HCT116 (cell line): ENCODE results near the gene RFX3. TPM values are rescaled to one million over a fixed set of nuclear protein-coding genes. Genes with fewer than 3 reads are reported as not detected.

ENCODE experiments used
- ATAC-seq: fragments of 200-7000 bp; cut with Tn5 transposase; 2 replicates; pipeline ENCODE4 v1.9.1; 2020; ENCODE audit warnings: mild to moderate bottlenecking, moderate library complexity
- BruUV-seq: library from RNA; stranded (reverse); fragments of 400-500 nt; replicated peaks from 2 replicates; lab custom pipeline; 2021; lab: Mats Ljungman, UMichigan
- CTCF ChIA-PET: fragments of 300-600 bp; sonication (Branson Sonifier 250); formaldehyde crosslinking; loops from one replicate; lab custom pipeline; 2021; ENCODE audit warnings: antibody characterized with exemption; lab: Charles Lee
- POLR2A ChIA-PET: fragments of 300-600, 350-600 bp; sonication (Branson Sonifier 250); formaldehyde crosslinking; loops from one replicate; lab custom pipeline; 2021; ENCODE audit warnings: antibody characterized with exemption; lab: Charles Lee
- RAD21 ChIA-PET, 2 experiments: fragments of 300-600 bp; sonication (Branson Sonifier 250); formaldehyde crosslinking; loops; one replicate each; lab custom pipeline; 2023; ENCODE audit warnings: low total read pairs in 2 of 2; ENCODE audit not compliant: uncharacterized antibody in 2 of 2, unreplicated experiment in 2 of 2, low non-redundant PET in 1 of 2; lab: Charles Lee
- DNase-seq: peaks from one replicate; pipeline ENCODE4 v3.0.0-alpha.2; 2010; ENCODE audit warnings: low read depth, low spot score
- H2AFZ ChIP-seq: fragments of 200-600 bp; shearing (Covaris generic), sonication (generic); 2 replicates; pipeline ENCODE4 v1.6.1; 2017; ENCODE audit warnings: low read depth, mixed run types, mixed read lengths, antibody characterized with exemption, low read length; ENCODE audit not compliant: poor library complexity, severe bottlenecking
- H3K27ac ChIP-seq: 2 replicates; pipeline ENCODE4 v1.5.1; 2012; ENCODE audit warnings: low read depth, low read length
- H3K27me3 ChIP-seq: fragments of 200-600 bp; sonication (generic); 2 replicates; pipeline ENCODE4 v1.6.1; 2016; ENCODE audit warnings: mixed run types, low read length, mixed read lengths; ENCODE audit not compliant: insufficient read depth
- H3K36me3 ChIP-seq, 2 experiments: fragments of 200-500 bp in 1 of 2; fragments of 200-600 bp in 1 of 2; sonication (Bioruptor generic) in 1 of 2; sonication (generic) in 1 of 2; 2 replicates each; pipeline versions ENCODE4 v1.5.1 to v1.6.1; 2014 to 2016; ENCODE audit warnings: low read length in 2 of 2, inconsistent platforms in 1 of 2, mixed read lengths in 1 of 2, mixed run types in 1 of 2; ENCODE audit not compliant: insufficient read depth in 2 of 2, control insufficient read depth in 1 of 2
- H3K4me1 ChIP-seq, 2 experiments: fragments of 200-600 bp in 1 of 2; sonication (generic) in 1 of 2; 2 replicates each; pipeline versions ENCODE4 v1.5.1 to v1.6.1; 2012 to 2017; ENCODE audit warnings: low read length in 2 of 2, inconsistent platforms in 1 of 2, mild to moderate bottlenecking in 1 of 2, mixed read lengths in 1 of 2, mixed run types in 1 of 2, moderate library complexity in 1 of 2; ENCODE audit not compliant: insufficient read depth in 2 of 2, control insufficient read depth in 1 of 2
- H3K4me2 ChIP-seq: fragments of 200-600 bp; sonication (generic); 2 replicates; pipeline ENCODE4 v1.6.1; 2017; ENCODE audit warnings: mixed run types, low read length, mixed read lengths
- H3K4me3 ChIP-seq, 2 experiments: fragments of 200-600 bp in 1 of 2; sonication (generic) in 1 of 2; replicated peaks in 1 of 2; 2 replicates each; pipeline ENCODE4 v1.5.1; 2011 to 2016; ENCODE audit warnings: low read length in 2 of 2, control low read depth in 1 of 2, low read depth in 1 of 2, mild to moderate bottlenecking in 1 of 2, mixed read lengths in 1 of 2, mixed run types in 1 of 2
- H3K79me2 ChIP-seq: fragments of 200-600 bp; sonication (generic); 2 replicates; pipeline ENCODE4 v1.6.1; 2017; ENCODE audit warnings: mild to moderate bottlenecking, mixed run types, low read length, moderate library complexity, mixed read lengths; ENCODE audit not compliant: insufficient read depth
- H3K9ac ChIP-seq: fragments of 200-600 bp; sonication (generic); 2 replicates; pipeline ENCODE4 v1.6.1; 2016; ENCODE audit warnings: low read length, mixed read lengths
- H3K9me2 ChIP-seq: fragments of 200-600 bp; sonication (generic), shearing (Covaris generic); 2 replicates; pipeline ENCODE4 v1.6.1; 2017; ENCODE audit warnings: mixed run types, mild to moderate bottlenecking, moderate library complexity; ENCODE audit not compliant: insufficient read depth
- H3K9me3 ChIP-seq, 2 experiments: fragments of 200-500 bp in 1 of 2; fragments of 200-600 bp in 1 of 2; sonication (Bioruptor generic) in 1 of 2; sonication (generic) in 1 of 2; 2 replicates each; pipeline ENCODE4 v1.6.1; 2014 to 2017; ENCODE audit warnings: low read length in 2 of 2, mixed read lengths in 2 of 2, inconsistent platforms in 1 of 2, low read depth in 1 of 2, mild to moderate bottlenecking in 1 of 2, mixed run types in 1 of 2, moderate library complexity in 1 of 2; ENCODE audit not compliant: control insufficient read depth in 1 of 2, insufficient read depth in 1 of 2
- H4K20me1 ChIP-seq: fragments of 200-600 bp; sonication (generic), shearing (Covaris generic); 2 replicates; pipeline ENCODE4 v1.6.1; 2017; ENCODE audit warnings: mixed run types, mild to moderate bottlenecking, moderate library complexity; ENCODE audit not compliant: insufficient read depth
- CBX3 ChIP-seq: IDR thresholded peaks from 2 replicates; pipeline ENCODE4 v1.6.1; 2012; ENCODE audit warnings: low read depth
- CEBPB ChIP-seq: IDR thresholded peaks from 2 replicates; pipeline ENCODE4 v1.6.1; 2012; ENCODE audit warnings: low read depth
- EGR1 ChIP-seq: IDR thresholded peaks from 2 replicates; pipeline ENCODE4 v1.6.1; 2012; ENCODE audit warnings: low read depth
- EZH2 ChIP-seq: fragments of 200-600 bp; sonication (generic); IDR thresholded peaks from 2 replicates; pipeline ENCODE4 v1.6.1; 2017; ENCODE audit warnings: antibody characterized with exemption, mixed run types
- EZH2phosphoT487 ChIP-seq: fragments of 200-600 bp; IDR thresholded peaks from 2 replicates; pipeline ENCODE4 v1.6.1; 2018; ENCODE audit warnings: antibody characterized with exemption, borderline replicate concordance
- FOSL1 ChIP-seq: IDR thresholded peaks from 2 replicates; pipeline ENCODE4 v1.6.1; 2012; ENCODE audit warnings: low read depth
- JUND ChIP-seq: IDR thresholded peaks from 2 replicates; pipeline ENCODE4 v1.6.1; 2012
- POLR2AphosphoS5 ChIP-seq: IDR thresholded peaks from 2 replicates; pipeline ENCODE4 v1.6.1; 2011; ENCODE audit warnings: mild to moderate bottlenecking, low read depth, low read length, moderate library complexity
- RAD21 ChIP-seq: IDR thresholded peaks from 2 replicates; pipeline ENCODE4 v1.6.1; 2012; ENCODE audit warnings: low read depth, mild to moderate bottlenecking
- SIN3A ChIP-seq: IDR thresholded peaks from 2 replicates; pipeline ENCODE4 v1.6.1; 2012; ENCODE audit warnings: low read depth
- SP1 ChIP-seq: IDR thresholded peaks from 2 replicates; pipeline ENCODE4 v1.6.1; 2012; ENCODE audit warnings: low read depth
- SRF ChIP-seq: IDR thresholded peaks from 2 replicates; pipeline ENCODE4 v1.6.1; 2012; ENCODE audit warnings: low read depth
- TCF7L2 ChIP-seq: IDR thresholded peaks from 2 replicates; pipeline ENCODE4 v1.7.0; 2011; ENCODE audit warnings: borderline replicate concordance, inconsistent platforms; ENCODE audit not compliant: insufficient read depth, insufficient read length; ENCODE audit errors: extremely low read depth
- YY1 ChIP-seq: IDR thresholded peaks from 2 replicates; pipeline ENCODE4 v1.6.1; 2011; ENCODE audit warnings: low read length, low read depth, moderate library complexity, mild to moderate bottlenecking; ENCODE audit not compliant: insufficient replicate concordance; ENCODE audit errors: extremely low read depth
- ZFX ChIP-seq: fragments of 450-650 bp; IDR thresholded peaks from 2 replicates; pipeline ENCODE4 v1.6.1; 2017
- ZNF274 ChIP-seq: fragments of 200-500 bp; sonication (Bioruptor generic); IDR thresholded peaks from 2 replicates; pipeline ENCODE4 v1.6.1; 2014; ENCODE audit warnings: mild to moderate bottlenecking, low read depth, low read length, inconsistent platforms
- intact Hi-C: fragments of 100-400 bp; cut with micrococcal nuclease; formaldehyde crosslinking; loops from 2 replicates; pipeline ENCODE4 v1.10.0; 2022
- total RNA-seq: library from RNA; stranded (reverse); gene quantifications from one replicate; pipeline ENCODE4 v1.2.1, GENCODE V29; 2021; ENCODE audit not compliant: unreplicated experiment
- TF ChIP-seq, protein P1 (sequence below): IDR thresholded peaks from 2 replicates; pipeline ENCODE4 v1.6.1; 2012
- TF ChIP-seq, protein P2 (sequence below): IDR thresholded peaks from 2 replicates; pipeline ENCODE4 v1.6.1; 2012
- TF ChIP-seq, protein P3 (sequence below), 3 experiments: fragments of 200-600 bp in 1 of 3; sonication (generic) in 1 of 3; IDR thresholded peaks in 2 of 3; conservative IDR thresholded peaks in 1 of 3; 2 replicates each; pipeline ENCODE4 v1.5.1; 2012 to 2017; ENCODE audit warnings: low read depth in 2 of 3, low read length in 2 of 3, antibody characterized with exemption in 1 of 3, borderline replicate concordance in 1 of 3, control low read depth in 1 of 3, mild to moderate bottlenecking in 1 of 3, mixed read lengths in 1 of 3, mixed run types in 1 of 3, moderate library complexity in 1 of 3; ENCODE audit not compliant: insufficient read depth in 1 of 3

Gene RFX3
- total RNA-seq, 1 experiment from 2014 or later: 11.8 TPM

DNA sequence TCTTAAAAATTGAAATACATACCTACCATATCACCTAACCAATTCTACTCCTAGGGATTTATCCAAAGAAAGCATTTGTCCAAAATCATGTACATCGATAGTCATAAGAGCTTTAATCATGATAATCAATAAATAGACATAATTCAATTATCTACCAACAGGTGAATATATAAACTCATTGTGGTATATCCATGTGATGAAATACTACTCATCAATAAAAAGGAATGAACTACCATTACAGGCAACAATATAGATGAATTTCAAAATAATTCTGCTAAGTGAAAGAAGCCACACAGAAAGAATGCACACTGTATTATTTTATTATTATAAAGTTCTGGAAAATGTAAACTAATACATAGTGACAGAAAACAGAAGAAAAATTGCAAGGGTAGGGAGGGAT is 81.8 kb downstream of the RFX3 start:
- DNase-seq (no peak), ATAC-seq (no peak)
- Histone ChIP-seq H3K9me2 (no peaks in the 10 kb centered on the region), H3K27ac (no peak overlapping the region), H3K79me2 (no peaks in the 10 kb centered on the region), H3K27me3 (no peaks in the 10 kb centered on the region), H3K4me1 (no peaks in the 10 kb centered on the region), H3K4me2 (no peak overlapping the region), H3K9me3 (no peaks in the 10 kb centered on the region), H3K36me3 (no peaks in the 10 kb centered on the region), H4K20me1 (0 out of 2 replicates have a peak, but pooled peaks cover 6% of the 10 kb centered on the region), H2AFZ (no peak overlapping the region), H3K9ac (no peak overlapping the region), H3K4me3 (no peak overlapping the region)
- no peak for TF ChIP-seq FOSL1
- TF ChIP-seq YY1: no peak
- TF ChIP-seq, protein P1, sequence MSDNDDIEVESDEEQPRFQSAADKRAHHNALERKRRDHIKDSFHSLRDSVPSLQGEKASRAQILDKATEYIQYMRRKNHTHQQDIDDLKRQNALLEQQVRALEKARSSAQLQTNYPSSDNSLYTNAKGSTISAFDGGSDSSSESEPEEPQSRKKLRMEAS: no peak
- TF ChIP-seq POLR2AphosphoS5: no peak
- TF ChIP-seq SIN3A: no peak
- no peak for TF ChIP-seq EZH2
- TF ChIP-seq JUND: no peak
- TF ChIP-seq, protein P2, sequence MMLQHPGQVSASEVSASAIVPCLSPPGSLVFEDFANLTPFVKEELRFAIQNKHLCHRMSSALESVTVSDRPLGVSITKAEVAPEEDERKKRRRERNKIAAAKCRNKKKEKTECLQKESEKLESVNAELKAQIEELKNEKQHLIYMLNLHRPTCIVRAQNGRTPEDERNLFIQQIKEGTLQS: no peak
- TF ChIP-seq CEBPB: no peak
- RAD21 ChIA-PET: no interaction called here
- intact Hi-C loops: loop anchor here (5.0 kb wide), 1 partner anchor 572 kb away; no protein-coding TSS in a partner anchor
- CTCF ChIA-PET: interaction anchor here (0.9 kb wide), 1 partner anchor 586 kb away, joined by 3 read pairs; no protein-coding TSS in a partner anchor
- POLR2A ChIA-PET: no interaction called here
- no TSS peak for BruUV-seq

DNA sequence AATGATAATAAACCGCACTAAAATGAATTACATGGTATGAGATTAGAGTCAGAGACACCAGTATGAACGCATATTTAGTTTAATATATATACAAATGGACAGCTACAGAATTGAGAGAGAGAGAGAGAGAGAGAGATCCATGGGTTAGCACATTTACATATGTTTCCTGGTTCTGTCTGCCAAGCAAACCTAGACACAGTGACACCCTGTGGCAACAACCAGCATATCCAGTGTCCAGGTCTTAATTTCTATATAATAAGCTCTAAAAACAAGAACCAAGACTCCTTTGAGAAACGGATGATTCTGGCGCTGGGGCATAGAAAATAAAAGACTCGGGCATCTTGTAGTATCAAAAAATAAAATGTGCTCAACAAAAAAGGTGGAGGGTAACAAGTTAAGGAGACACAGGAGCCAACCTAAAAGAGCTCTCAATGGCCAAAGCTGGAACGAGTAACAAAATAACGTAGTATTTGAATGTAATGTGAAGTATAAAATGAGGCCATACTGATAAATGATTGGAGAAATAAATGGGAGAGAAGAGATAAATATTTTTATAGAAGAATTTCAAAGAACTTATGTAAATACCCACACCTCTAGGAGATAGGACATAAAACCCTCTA is 84.5 kb downstream of the RFX3 start:
- Histone ChIP-seq H3K9ac (no peak overlapping the region), H3K79me2 (no peaks in the 10 kb centered on the region), H3K9me3 (no peaks in the 10 kb centered on the region), H3K9me2 (no peaks in the 10 kb centered on the region), H3K4me1 (no peaks in the 10 kb centered on the region), H2AFZ (no peak overlapping the region), H3K36me3 (no peaks in the 10 kb centered on the region), H3K4me3 (no peak overlapping the region), H3K27ac (no peak overlapping the region), H3K27me3 (no peaks in the 10 kb centered on the region), H3K4me2 (no peak overlapping the region), H4K20me1 (0 out of 2 replicates have a peak, but pooled peaks cover 6% of the 10 kb centered on the region)
- CTCF ChIA-PET: interaction anchor here (0.6 to 2.4 kb wide), 33 partner anchors 8 to 1310 kb away, joined by 3 to 38 read pairs (median 4); no protein-coding TSS in a partner anchor
- no TSS peak for BruUV-seq
- DNase-seq (peak; percentile 51), ATAC-seq (peak; percentile 87)
- RAD21 ChIA-PET: interaction anchor here (0.6 to 1.2 kb wide), 4 partner anchors 11 to 583 kb away, joined by 3 to 6 read pairs (median 4); no protein-coding TSS in a partner anchor
- intact Hi-C loops: loop anchor here (2.0 to 5.0 kb wide), 3 partner anchors 201 to 1309 kb away; no protein-coding TSS in a partner anchor
- POLR2A ChIA-PET: no interaction called here
- TF ChIP-seq TCF7L2 (no peak), EGR1 (no peak), EZH2 (no peak), CBX3 (no peak), RAD21 (peak; percentile 46; the same call in 1 of the 2 replicates), SP1 (no peak), ZNF274 (no peak), ZFX (no peak), SRF (no peak), EZH2phosphoT487 (no peak)
- TF ChIP-seq, protein P3, sequence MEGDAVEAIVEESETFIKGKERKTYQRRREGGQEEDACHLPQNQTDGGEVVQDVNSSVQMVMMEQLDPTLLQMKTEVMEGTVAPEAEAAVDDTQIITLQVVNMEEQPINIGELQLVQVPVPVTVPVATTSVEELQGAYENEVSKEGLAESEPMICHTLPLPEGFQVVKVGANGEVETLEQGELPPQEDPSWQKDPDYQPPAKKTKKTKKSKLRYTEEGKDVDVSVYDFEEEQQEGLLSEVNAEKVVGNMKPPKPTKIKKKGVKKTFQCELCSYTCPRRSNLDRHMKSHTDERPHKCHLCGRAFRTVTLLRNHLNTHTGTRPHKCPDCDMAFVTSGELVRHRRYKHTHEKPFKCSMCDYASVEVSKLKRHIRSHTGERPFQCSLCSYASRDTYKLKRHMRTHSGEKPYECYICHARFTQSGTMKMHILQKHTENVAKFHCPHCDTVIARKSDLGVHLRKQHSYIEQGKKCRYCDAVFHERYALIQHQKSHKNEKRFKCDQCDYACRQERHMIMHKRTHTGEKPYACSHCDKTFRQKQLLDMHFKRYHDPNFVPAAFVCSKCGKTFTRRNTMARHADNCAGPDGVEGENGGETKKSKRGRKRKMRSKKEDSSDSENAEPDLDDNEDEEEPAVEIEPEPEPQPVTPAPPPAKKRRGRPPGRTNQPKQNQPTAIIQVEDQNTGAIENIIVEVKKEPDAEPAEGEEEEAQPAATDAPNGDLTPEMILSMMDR (IDR thresholded peaks at IDR 0.05 in 2 of 3, conservative IDR thresholded peaks at IDR 0.05 in 1 of 3; ENCODE audit: borderline replicate concordance in 1 of 3, insufficient read depth in 1 of 3, low read depth in 2 of 3, low read length in 2 of 3): peak; percentile 44 to 65 (median 55); a peak in 5 of 6 replicates
- TF ChIP-seq, protein P1: no peak
